H1 (cell line): ENCODE data around the gene SUPT4H1. TPM values are rescaled to one million over a fixed set of nuclear protein-coding genes. Genes with fewer than 3 reads are reported as not detected.

Experiments
- FOSL1 ChIP-seq: IDR thresholded peaks from 2 replicates; pipeline ENCODE4 v1.6.1; 2011; ENCODE audit warnings: mild to moderate bottlenecking, low read depth, low read length, moderate library complexity; ENCODE audit not compliant: insufficient read depth
- GTF2F1 ChIP-seq: IDR thresholded peaks from 2 replicates; pipeline ENCODE4 v1.6.1; 2012; ENCODE audit warnings: low read depth, low read length, improper control_type of control experiment, borderline replicate concordance
- KDM1A ChIP-seq: fragments of 200-600, 300-600 bp; sonication (generic); IDR thresholded peaks from 2 replicates; pipeline ENCODE4 v1.7.1; 2016; ENCODE audit warnings: mild to moderate bottlenecking, low read length, borderline replicate concordance
- KDM4A ChIP-seq: IDR thresholded peaks from one replicate; pipeline ENCODE4 v1.7.1; 2012; ENCODE audit warnings: low read depth, mild to moderate bottlenecking, moderate library complexity, low read length, inconsistent platforms; ENCODE audit not compliant: severe bottlenecking
- polyA plus RNA-seq, 7 experiments: library from polyadenylated mRNA; depleted of rRNA in 3 of 7; stranded (reverse) in 5 of 7; unstranded in 2 of 7; fragments of >200 nt in 5 of 7; fragments of 200-250 nt in 2 of 7; gene quantifications; 1 replicate in 5 of 7; 2 replicates in 1 of 7; 4 replicates in 1 of 7; pipeline versions ENCODE4 v1.2.1 to v1.2.3, GENCODE V29; 2011 to 2013; ENCODE audit warnings: missing spikeins in 2 of 7, mixed read lengths in 2 of 7
- total RNA-seq: library from RNA; stranded (reverse); fragmentation: NEBNext Ultra II Directional; extraction: Animal tissue kit (Norgen Biotek cat#: 25700); gene quantifications from 2 replicates; pipeline ENCODE4 v1.2.1, GENCODE V29; 2021

Gene SUPT4H1
- total and polyA plus RNA-seq, 2 of the 8 experiments (the other 6 are each of a cell fraction or from before 2014, with no cell fraction given): 112 to 143 TPM

- no peak for TF ChIP-seq KDM4A
- no peak for TF ChIP-seq FOSL1
- TF ChIP-seq KDM1A: no peak
- TF ChIP-seq GTF2F1: no peak
- TF ChIP-seq, all 59 proteins: peak for 0
Measured at GRCh38 chr17:58313815-58314705, 37.9 kb downstream of the SUPT4H1 start (continued).
